A673 (cell line): Measurements from ENCODE around the gene FAM217A.

Experiments
- EZH2 ChIP-seq: fragments of 200-600 bp; sonication (generic); IDR thresholded peaks from 2 replicates; pipeline ENCODE4 v1.6.1; 2017; ENCODE audit warnings: borderline replicate concordance, low read depth, mild to moderate bottlenecking, mixed read lengths, antibody characterized with exemption, low read length; ENCODE audit not compliant: poor library complexity, severe bottlenecking
- TF ChIP-seq, protein P1 (sequence below): fragments of 300-800, 200-600 bp; sonication (generic); conservative IDR thresholded peaks from 2 replicates; pipeline ENCODE4 v1.5.1; 2017; ENCODE audit warnings: low read depth, mild to moderate bottlenecking, antibody characterized with exemption, low read length, moderate library complexity, mixed read lengths

GRCh38 chr6:4103929-4104328 lies 25.0 kb upstream of the FAM217A start:
- TF ChIP-seq, protein P1, sequence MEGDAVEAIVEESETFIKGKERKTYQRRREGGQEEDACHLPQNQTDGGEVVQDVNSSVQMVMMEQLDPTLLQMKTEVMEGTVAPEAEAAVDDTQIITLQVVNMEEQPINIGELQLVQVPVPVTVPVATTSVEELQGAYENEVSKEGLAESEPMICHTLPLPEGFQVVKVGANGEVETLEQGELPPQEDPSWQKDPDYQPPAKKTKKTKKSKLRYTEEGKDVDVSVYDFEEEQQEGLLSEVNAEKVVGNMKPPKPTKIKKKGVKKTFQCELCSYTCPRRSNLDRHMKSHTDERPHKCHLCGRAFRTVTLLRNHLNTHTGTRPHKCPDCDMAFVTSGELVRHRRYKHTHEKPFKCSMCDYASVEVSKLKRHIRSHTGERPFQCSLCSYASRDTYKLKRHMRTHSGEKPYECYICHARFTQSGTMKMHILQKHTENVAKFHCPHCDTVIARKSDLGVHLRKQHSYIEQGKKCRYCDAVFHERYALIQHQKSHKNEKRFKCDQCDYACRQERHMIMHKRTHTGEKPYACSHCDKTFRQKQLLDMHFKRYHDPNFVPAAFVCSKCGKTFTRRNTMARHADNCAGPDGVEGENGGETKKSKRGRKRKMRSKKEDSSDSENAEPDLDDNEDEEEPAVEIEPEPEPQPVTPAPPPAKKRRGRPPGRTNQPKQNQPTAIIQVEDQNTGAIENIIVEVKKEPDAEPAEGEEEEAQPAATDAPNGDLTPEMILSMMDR = no peak
- TF ChIP-seq EZH2 = no peak
